HG02642 (cell line): ENCODE results near the gene BMP2K.
A peak's percentile ranks its signal among the peaks of the same experiment; 100 is the strongest.

ENCODE experiments used
- ATAC-seq: cut with Tn5 transposase; IDR thresholded peaks from one replicate; pipeline ENCODE4 v1.9.1; 2021; ENCODE audit warnings: mild to moderate bottlenecking; ENCODE audit not compliant: unreplicated experiment, poor library complexity

The BMP2K gene

GRCh38 chr4:78763763-78764387 is 12.3 kb upstream of the BMP2K start:
- ATAC-seq = no peak

DNA sequence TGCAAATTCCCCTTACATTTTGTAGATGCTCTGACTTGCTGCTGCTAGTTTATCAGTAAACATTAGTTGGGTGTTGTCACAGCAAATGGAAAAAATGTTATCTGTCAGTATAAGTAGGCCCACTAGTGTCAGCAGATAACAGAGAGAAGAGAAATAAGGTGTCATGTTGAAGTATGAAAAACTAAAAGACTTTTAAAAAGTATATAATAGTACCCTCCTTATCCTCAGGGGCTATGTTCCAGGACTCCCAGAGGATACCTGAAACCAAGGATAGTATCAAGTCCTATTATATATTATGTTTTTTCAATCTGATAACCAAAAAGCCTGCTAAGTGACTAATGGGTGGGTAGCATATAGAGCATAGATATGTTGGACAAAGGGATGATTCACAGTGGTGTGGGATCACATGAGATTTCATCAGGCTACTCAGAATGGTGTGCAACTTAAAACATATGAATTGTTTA is 11.6 kb upstream of the BMP2K start:
- no peak for ATAC-seq

DNA sequence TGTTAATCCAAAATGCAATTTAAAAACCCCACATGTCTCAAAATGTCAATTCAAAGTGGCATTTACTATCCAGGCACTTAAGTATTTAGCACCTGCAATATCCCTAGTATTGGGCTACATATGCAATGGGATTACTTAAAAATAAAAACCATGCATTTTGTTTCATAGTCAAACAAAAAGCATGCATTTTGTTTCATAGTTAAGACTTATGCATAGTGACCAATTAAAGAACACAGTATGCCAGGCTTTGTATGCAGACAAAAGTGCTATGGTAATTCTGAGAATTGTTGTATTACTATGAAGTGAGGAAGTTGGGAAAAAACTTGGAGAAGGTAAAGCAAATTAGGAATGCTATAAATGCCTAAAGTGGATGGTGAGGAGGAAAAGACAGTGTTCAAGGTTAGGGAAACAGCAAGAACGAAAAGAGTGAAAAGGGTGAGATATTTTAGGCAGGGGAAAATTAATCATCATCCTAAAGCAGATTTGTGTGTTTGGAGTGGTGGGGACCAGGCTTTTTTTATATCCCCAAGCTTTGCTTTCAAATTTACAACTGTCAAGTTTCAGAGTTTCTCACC is 10.6 kb upstream of the BMP2K start:
- no peak for ATAC-seq

DNA sequence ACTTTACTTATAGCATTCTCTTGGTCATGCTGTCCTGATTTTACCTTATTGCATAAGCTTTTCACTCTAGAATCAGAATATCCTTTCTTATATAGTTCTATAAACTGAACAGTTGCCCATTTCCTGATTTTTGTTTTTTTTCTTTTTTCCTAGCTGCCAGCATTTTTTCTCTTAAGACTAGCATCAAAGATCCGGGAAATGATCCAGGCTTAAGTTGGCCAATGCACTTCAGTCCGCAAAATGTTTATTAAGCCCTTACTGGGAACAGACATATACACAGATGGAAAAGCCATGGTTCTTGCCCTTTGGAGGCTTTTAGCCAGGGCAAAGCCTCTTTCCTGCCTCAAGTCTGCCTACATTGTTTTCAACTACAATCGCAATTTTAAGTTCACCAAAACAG is 10.1 kb upstream of the BMP2K start:
- ATAC-seq = no peak

- peak; percentile 87 for ATAC-seq
Measured at GRCh38 chr4:78766650-78767049, 9.5 kb upstream of the BMP2K start.

DNA sequence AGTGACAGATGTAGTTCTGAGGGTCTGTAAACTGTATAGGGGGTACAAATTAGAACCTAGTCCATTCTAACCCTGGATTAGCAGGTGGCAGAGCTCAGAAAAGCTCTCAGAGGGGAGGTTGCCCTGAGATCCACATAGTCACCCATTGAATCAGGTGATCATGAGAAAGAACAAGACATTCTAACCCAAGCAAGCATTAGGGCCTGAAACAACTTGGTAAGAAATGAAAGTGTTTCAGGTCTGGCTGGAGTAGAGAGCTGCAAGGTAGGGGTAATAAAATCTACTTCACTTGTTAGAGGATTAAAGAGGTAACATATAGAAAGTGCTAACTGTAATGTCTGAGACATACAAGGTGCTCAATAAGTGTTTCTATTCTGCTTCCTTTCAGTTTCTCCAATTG is 8.8 kb upstream of the BMP2K start:
- peak; percentile 71 for ATAC-seq

DNA sequence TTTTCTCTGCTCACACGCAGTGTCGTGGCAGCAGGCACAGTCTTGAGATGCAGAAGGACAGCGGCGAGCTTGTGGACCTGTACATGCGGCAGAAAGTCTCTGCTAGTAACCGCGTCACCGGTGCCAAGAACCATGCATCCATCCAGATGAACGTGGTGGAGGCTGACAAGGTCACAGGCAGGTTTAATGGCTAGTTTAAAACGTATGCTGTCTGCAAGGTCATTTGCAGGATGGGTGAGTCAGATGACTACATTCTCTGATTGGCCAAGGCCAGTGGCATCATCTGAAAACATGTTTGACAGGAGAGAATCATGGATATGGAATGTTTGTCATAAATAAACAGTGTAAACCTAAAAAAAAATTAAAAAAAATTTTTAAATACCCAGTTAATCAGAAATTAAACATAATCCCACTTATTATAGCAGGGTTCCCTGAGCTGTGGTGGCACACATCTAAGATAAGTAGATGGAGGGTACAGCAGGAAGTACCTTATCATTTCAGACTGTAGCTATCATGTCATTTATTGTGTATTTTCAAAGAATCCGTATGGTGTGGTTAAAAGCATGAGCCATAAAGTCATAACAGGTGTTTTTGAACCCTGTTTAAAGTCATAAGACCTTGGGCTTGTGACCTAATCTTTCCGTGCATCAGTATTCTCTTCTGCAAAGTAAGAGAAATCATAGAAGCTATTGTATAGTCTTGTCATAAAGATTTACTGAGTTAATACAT is 7.5 kb upstream of the BMP2K start:
- no peak for ATAC-seq

DNA sequence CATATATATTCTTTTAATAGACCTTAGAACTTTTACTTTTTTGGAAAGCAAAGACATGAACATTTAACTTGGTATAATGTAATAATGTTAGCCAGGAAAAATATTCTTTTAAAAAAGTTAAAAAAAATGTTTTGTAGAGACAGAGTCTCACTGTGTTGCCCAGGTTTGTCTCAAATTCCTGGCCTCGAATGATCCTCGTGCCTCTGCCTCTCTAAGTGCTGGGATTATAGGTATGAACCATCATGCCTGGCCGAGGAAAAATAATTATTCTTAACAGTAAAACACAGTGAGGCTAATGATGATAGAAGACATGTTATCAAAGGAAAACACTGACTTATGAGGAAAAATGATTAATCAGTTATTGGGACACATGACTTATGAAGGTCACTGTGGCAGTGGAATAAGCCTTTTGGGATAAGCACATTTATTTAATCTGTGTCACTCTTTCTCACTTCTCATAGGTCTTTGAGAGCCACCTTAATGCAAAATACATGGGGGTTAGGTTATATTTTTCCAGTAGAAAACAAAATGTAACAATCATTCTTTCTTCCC is 6.0 kb upstream of the BMP2K start:
- no peak for ATAC-seq

DNA sequence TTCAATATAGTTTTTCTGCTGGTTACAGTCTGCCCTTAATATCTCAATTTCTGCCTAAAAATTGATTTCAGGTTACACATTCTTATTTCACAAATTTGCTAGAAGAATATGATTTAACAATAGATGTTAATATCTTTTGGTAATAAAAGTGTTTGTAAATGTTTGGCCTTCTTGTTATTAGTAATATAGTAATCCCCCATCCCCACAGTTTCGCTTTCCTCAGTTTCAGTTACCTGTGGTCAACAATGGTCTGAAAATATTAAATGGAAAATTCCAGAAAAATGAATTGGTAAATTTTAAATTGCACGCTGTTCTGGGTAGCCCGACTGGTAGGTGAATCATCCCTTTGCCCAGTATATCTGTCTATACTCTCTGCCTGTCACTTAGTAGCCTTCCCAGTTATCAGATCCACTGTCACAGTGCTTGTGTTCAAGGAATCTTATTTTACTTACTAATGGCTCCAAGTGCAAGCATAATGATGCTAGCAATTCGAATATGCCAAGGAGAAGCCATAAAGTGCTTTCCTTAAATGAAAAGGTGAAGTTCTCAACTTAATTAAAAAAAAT is 3.5 kb upstream of the BMP2K start:
- no peak for ATAC-seq

- ATAC-seq = no peak
Measured at GRCh38 chr4:78774417-78774816, 1.7 kb upstream of the BMP2K start.

DNA sequence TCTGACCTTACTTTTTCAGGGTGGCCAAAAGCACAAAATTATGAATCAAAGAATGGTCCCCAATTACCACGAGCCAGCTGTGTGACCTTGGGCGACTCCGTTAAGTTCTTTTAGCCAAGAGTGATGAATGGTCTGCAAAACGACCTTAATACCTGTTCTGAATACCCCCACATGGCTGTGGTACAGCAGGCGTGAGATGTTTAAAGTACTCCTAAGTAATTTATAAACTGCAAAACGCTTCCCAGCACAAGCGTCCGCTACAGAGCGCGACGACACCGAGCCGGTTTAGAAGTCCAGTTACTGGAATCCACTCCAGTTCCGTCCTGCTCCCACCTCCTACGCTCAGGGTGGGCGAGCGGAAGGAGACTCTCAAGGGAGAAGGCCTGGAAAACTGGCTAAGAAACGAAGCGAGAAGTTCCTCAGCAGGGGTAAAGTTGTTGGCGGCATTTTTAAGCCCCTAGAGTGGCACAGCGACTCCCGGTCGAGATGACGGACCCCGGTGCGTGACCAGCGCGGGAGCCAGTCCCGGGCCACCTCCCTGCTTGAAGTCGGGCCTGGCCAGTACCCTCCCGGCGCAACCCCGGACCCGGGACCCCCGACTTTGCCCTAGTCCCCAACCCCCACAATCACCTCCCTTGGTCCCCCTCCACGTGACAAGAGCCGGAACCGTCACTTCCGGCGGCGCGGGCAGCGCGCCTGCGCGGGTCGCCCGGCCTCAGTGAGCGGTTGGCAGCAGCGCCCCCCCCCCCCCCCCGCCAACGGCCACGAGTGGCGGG is 659 bp upstream of the BMP2K start:
- peak; percentile 73 for ATAC-seq

DNA sequence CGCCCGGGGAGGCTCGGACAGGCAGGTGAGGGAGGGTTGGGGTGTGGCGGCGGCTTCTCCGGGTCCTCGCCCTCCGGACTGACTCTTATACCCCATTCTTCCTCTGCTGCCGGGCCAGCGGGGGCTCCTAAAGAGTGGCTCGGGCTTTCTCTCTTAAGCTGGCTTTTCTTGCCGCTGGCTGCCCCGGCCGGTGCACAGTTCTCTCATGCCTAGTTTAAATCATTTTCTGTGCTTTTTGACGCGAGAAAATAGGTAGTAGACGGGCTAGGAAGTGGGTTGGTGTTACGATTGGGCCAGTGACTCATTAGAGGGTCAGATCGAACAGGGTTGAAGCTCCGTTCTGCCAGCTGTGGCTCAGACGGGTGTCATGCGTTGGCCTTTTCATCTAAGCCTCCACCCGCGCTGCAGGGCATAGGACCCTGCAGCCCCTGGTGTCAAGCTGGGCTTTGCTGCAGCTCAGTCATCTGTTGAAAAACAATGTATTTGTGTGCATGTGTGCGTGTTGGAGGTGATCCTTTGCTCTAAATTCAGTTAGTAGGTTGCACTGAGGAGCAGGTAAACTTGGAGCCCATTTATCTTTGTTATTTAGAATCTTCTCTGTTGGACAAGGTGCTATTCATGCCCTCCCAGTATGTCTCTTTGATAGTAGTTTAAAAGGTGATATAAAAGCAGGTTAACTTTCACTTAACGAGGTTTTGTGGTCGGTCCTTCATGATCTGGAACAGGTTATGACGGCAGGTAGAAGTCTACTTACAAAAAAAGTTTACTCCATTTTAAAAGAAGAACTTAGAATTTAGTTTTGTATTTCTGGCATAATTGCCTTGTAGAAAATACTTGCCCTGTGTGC is 802 bp downstream of the BMP2K start:
- peak; percentile 37 for ATAC-seq

GRCh38 chr4:78777576-78777940 is 1.4 kb downstream of the BMP2K start:
- ATAC-seq = no peak

GRCh38 chr4:78778530-78778929 is 2.4 kb downstream of the BMP2K start:
- no peak for ATAC-seq

GRCh38 chr4:78779280-78779679 is 3.1 kb downstream of the BMP2K start:
- ATAC-seq = no peak

GRCh38 chr4:78780093-78780492 is 3.9 kb downstream of the BMP2K start:
- no peak for ATAC-seq

- ATAC-seq = no peak
Measured at GRCh38 chr4:78781139-78781538, 5.0 kb downstream of the BMP2K start.

- ATAC-seq = no peak
Measured at GRCh38 chr4:78781924-78782323, 5.8 kb downstream of the BMP2K start.

DNA sequence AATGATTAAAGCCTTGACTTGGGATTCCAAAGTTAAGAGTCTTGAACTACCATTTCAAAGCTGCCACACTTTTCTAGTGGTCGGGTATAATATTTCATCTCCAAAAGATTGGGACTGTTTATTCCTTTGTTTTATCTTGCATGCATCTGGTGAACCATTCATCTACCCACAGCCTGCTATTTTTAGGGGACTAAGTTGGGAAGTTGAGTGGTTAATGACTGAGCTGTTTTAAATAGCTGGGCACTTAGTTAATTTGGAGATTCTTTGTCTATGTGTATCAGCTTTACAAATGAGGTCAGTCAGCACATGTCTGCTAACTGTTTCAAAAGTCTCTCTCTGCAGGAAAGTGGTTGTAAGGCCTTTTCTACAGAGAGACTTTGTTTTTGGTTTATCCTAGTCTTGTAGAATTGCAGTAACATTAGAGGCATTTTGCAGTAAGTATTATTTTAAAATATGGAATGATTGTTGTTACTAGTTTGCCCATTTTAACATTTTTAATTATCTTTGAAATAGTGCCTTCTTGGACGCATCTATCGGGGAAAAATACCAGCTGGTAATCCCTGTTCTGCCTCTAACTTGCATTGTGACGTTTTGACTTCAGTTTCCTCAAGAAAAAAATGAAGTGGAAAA is 8.2 kb downstream of the BMP2K start:
- ATAC-seq = no peak
